HEK293 (cell line): ENCODE data around the gene ZSCAN10.

Experiments
- BCL11A ChIP-seq: fragments of 450-650 bp; formaldehyde crosslinking; IDR thresholded peaks from 2 replicates; pipeline ENCODE4 v1.5.1; 2016; ENCODE audit warnings: low read depth, missing biosample characterization, missing genetic modification characterization
- GLI2 ChIP-seq: fragments of 450-650 bp; formaldehyde crosslinking; IDR thresholded peaks from 2 replicates; pipeline ENCODE4; 2017; ENCODE audit warnings: missing biosample characterization, missing genetic modification characterization, low read depth, borderline replicate concordance
- KLF1 ChIP-seq: fragments of 450-650 bp; formaldehyde crosslinking; IDR thresholded peaks from 2 replicates; pipeline ENCODE4 v1.5.1; 2016; ENCODE audit warnings: missing biosample characterization, missing genetic modification characterization
- KLF16 ChIP-seq: fragments of 450-650 bp; formaldehyde crosslinking; IDR thresholded peaks from 2 replicates; pipeline ENCODE4 v1.5.1; 2017; ENCODE audit warnings: missing biosample characterization, missing genetic modification characterization
- MZF1 ChIP-seq: fragments of 450-650 bp; formaldehyde crosslinking; IDR thresholded peaks from 2 replicates; pipeline ENCODE4 v1.5.1; 2017; ENCODE audit warnings: missing biosample characterization, missing genetic modification characterization, borderline replicate concordance
- RBAK ChIP-seq: fragments of 450-650 bp; formaldehyde crosslinking; IDR thresholded peaks from 2 replicates; pipeline ENCODE4 v1.5.1; 2016; ENCODE audit warnings: missing biosample characterization, missing genetic modification characterization
- WT1 ChIP-seq: fragments of 450-650 bp; formaldehyde crosslinking; IDR thresholded peaks from 2 replicates; pipeline ENCODE4 v1.5.1; 2016; ENCODE audit warnings: missing biosample characterization, missing genetic modification characterization
- ZBTB20 ChIP-seq: fragments of 450-650 bp; formaldehyde crosslinking; IDR thresholded peaks from 2 replicates; pipeline ENCODE4 v1.5.1; 2016; ENCODE audit warnings: missing biosample characterization, missing genetic modification characterization
- ZEB2 ChIP-seq: fragments of 450-650 bp; formaldehyde crosslinking; IDR thresholded peaks from 2 replicates; pipeline ENCODE4 v1.5.1; 2016; ENCODE audit warnings: missing biosample characterization, missing genetic modification characterization
- ZNF112 ChIP-seq: fragments of 450-650 bp; formaldehyde crosslinking; IDR thresholded peaks from 2 replicates; pipeline ENCODE4 v1.5.0; 2017; ENCODE audit warnings: missing biosample characterization, missing genetic modification characterization
- ZNF155 ChIP-seq: fragments of 450-650 bp; formaldehyde crosslinking; IDR thresholded peaks from 2 replicates; pipeline ENCODE4 v1.5.1; 2016; ENCODE audit warnings: missing biosample characterization, missing genetic modification characterization
- ZNF2 ChIP-seq: fragments of 450-650 bp; formaldehyde crosslinking; IDR thresholded peaks from 2 replicates; pipeline ENCODE4 v1.5.1; 2016; ENCODE audit warnings: missing biosample characterization, missing genetic modification characterization
- ZNF211 ChIP-seq: fragments of 450-650 bp; formaldehyde crosslinking; IDR thresholded peaks from 2 replicates; pipeline ENCODE4 v1.5.1; 2016; ENCODE audit warnings: low read depth, missing biosample characterization, missing genetic modification characterization
- ZNF24 ChIP-seq: fragments of 450-650 bp; formaldehyde crosslinking; IDR thresholded peaks from 2 replicates; pipeline ENCODE4 v1.5.1; 2016; ENCODE audit warnings: missing biosample characterization, missing genetic modification characterization
- ZNF248 ChIP-seq: fragments of 450-650 bp; formaldehyde crosslinking; IDR thresholded peaks from 2 replicates; pipeline ENCODE4 v1.5.1; 2017; ENCODE audit warnings: missing biosample characterization, missing genetic modification characterization
- ZNF280D ChIP-seq: fragments of 450-650 bp; formaldehyde crosslinking; IDR thresholded peaks from 2 replicates; pipeline ENCODE4 v1.5.1; 2016; ENCODE audit warnings: missing biosample characterization, missing genetic modification characterization
- ZNF292 ChIP-seq: fragments of 450-650 bp; formaldehyde crosslinking; IDR thresholded peaks from 2 replicates; pipeline ENCODE4 v1.5.1; 2016; ENCODE audit warnings: low read depth, missing biosample characterization, missing genetic modification characterization, borderline replicate concordance
- ZNF362 ChIP-seq: fragments of 450-650 bp; formaldehyde crosslinking; IDR thresholded peaks from 2 replicates; pipeline ENCODE4 v1.5.1; 2016; ENCODE audit warnings: missing biosample characterization, missing genetic modification characterization
- ZNF426 ChIP-seq: fragments of 450-650 bp; formaldehyde crosslinking; IDR thresholded peaks from 2 replicates; pipeline ENCODE4 v1.5.1; 2017; ENCODE audit warnings: missing biosample characterization, missing genetic modification characterization, mild to moderate bottlenecking, inconsistent platforms, moderate library complexity
- ZNF560 ChIP-seq: fragments of 450-650 bp; formaldehyde crosslinking; IDR thresholded peaks from 2 replicates; pipeline ENCODE4 v1.5.1; 2017; ENCODE audit warnings: missing biosample characterization, missing genetic modification characterization, borderline replicate concordance
- ZNF626 ChIP-seq: fragments of 450-650 bp; sonication (Bioruptor Pico); formaldehyde crosslinking; IDR thresholded peaks from 2 replicates; pipeline ENCODE4 v1.5.1; 2018; ENCODE audit warnings: missing biosample characterization, missing genetic modification characterization, inconsistent platforms
- ZNF670 ChIP-seq: fragments of 450-650 bp; formaldehyde crosslinking; IDR thresholded peaks from 2 replicates; pipeline ENCODE4 v1.5.1; 2016; ENCODE audit warnings: missing biosample characterization, missing genetic modification characterization, low read depth
- ZNF707 ChIP-seq: fragments of 450-650 bp; formaldehyde crosslinking; IDR thresholded peaks from 2 replicates; pipeline ENCODE4 v1.5.1; 2016; ENCODE audit warnings: missing biosample characterization, missing genetic modification characterization
- ZSCAN18 ChIP-seq: fragments of 450-650 bp; formaldehyde crosslinking; IDR thresholded peaks from 2 replicates; pipeline ENCODE4 v1.5.1; 2016; ENCODE audit warnings: missing biosample characterization, missing genetic modification characterization
- ZSCAN5A ChIP-seq: fragments of 450-650 bp; formaldehyde crosslinking; IDR thresholded peaks from 2 replicates; pipeline ENCODE4 v1.5.1; 2016; ENCODE audit warnings: missing biosample characterization, missing genetic modification characterization
- TF ChIP-seq, protein P1 (sequence below): fragments of 450-650 bp; formaldehyde crosslinking; optimal IDR thresholded peaks from 2 replicates; pipeline ENCODE3; 2016; ENCODE audit warnings: missing biosample characterization, mild to moderate bottlenecking, missing genetic modification characterization
- TF ChIP-seq, protein P2 (sequence below): fragments of 450-650 bp; formaldehyde crosslinking; IDR thresholded peaks from 2 replicates; pipeline ENCODE4 v1.5.1; 2016; ENCODE audit warnings: missing biosample characterization, missing genetic modification characterization
- TF ChIP-seq, protein P3 (sequence below): fragments of 450-650 bp; formaldehyde crosslinking; IDR thresholded peaks from 2 replicates; pipeline ENCODE4 v1.5.1; 2016; ENCODE audit warnings: missing biosample characterization, missing genetic modification characterization, borderline replicate concordance

ZSCAN10 gene

DNA sequence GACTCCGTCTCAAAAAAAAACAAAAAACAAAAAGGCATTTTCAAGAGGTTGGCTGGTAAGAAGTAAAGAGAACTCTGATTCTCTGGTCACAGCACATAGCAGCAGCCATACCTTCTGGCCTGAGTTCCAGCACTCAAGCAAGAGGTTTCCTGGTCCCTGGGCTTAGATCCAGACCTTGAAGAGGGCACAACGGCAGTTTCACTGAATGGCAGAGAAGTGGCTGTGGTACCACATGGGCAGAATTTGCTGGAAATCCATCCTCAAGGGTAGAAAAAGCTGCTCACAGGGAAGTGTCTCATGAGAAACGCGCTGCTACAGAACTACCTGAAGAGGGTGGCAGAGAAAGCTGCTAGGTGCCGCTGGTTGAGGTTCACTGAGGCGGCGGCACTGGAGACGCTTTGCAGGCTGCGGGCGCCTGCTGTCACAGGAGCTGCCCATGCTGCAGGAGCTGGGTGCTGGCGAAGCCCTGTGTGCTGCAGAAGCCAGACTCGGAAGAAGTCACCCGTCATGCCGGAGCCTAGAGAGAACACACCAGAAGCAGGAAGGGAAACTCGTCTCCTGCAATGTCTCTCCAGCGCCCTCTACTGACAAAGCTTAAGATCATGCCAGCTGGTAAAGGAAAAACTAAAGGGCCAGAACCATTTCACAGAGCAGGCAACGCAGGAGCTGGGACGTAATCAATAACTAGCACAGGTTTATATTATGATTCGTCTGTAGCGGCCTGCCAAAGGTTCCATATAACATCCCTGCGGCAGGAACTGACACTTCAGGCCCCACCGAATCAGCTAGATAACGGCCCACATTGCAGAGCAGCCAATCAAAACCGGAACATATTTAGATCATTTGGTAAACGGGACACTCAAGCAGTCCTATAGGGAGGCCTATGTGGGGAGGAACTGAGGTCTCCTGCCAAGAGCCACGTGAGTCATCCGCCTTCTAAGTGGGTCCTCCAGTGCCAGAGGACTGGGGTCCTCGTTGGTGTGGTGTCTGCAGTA, 30.3 kb upstream of the ZSCAN10 start (continued):
- TF ChIP-seq RBAK (tag by site-specific recombination) (no peak), GLI2 (no peak), ZNF707 (tag by site-specific recombination) (no peak), ZNF280D (no peak), KLF16 (tag by site-specific recombination) (no peak), ZEB2 (tag by site-specific recombination) (0 out of 2 replicates have a peak, but pooled peaks have one; percentile 23), ZBTB20 (tag by site-specific recombination) (no peak), ZNF211 (tag by site-specific recombination) (no peak), ZNF24 (no peak), ZNF626 (tag by site-specific recombination) (no peak), ZNF426 (tag by site-specific recombination) (no peak), ZNF248 (tag by site-specific recombination) (no peak), ZNF362 (tag by site-specific recombination) (no peak), ZSCAN5A (no peak), KLF1 (tag by site-specific recombination) (no peak), WT1 (tag by site-specific recombination) (no peak), ZSCAN18 (no peak), ZNF560 (tag by site-specific recombination) (no peak), ZNF292 (tag by site-specific recombination) (no peak), ZNF670 (no peak), ZNF112 (no peak), ZNF155 (tag by site-specific recombination) (no peak), ZNF2 (tag by site-specific recombination) (peak; percentile 56; the same call in 1 of the 2 replicates), BCL11A (tag by site-specific recombination) (no peak), MZF1 (tag by site-specific recombination) (no peak)
- TF ChIP-seq, protein P1, sequence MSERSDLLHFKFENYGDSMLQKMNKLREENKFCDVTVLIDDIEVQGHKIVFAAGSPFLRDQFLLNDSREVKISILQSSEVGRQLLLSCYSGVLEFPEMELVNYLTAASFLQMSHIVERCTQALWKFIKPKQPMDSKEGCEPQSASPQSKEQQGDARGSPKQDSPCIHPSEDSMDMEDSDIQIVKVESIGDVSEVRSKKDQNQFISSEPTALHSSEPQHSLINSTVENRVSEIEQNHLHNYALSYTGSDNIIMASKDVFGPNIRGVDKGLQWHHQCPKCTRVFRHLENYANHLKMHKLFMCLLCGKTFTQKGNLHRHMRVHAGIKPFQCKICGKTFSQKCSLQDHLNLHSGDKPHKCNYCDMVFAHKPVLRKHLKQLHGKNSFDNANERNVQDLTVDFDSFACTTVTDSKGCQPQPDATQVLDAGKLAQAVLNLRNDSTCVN (tag by site-specific recombination) = peak; percentile 15
- TF ChIP-seq, protein P2, sequence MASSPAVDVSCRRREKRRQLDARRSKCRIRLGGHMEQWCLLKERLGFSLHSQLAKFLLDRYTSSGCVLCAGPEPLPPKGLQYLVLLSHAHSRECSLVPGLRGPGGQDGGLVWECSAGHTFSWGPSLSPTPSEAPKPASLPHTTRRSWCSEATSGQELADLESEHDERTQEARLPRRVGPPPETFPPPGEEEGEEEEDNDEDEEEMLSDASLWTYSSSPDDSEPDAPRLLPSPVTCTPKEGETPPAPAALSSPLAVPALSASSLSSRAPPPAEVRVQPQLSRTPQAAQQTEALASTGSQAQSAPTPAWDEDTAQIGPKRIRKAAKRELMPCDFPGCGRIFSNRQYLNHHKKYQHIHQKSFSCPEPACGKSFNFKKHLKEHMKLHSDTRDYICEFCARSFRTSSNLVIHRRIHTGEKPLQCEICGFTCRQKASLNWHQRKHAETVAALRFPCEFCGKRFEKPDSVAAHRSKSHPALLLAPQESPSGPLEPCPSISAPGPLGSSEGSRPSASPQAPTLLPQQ (tag by site-specific recombination) = peak; percentile 69; the same call in 1 of the 2 replicates
- TF ChIP-seq, protein P3, sequence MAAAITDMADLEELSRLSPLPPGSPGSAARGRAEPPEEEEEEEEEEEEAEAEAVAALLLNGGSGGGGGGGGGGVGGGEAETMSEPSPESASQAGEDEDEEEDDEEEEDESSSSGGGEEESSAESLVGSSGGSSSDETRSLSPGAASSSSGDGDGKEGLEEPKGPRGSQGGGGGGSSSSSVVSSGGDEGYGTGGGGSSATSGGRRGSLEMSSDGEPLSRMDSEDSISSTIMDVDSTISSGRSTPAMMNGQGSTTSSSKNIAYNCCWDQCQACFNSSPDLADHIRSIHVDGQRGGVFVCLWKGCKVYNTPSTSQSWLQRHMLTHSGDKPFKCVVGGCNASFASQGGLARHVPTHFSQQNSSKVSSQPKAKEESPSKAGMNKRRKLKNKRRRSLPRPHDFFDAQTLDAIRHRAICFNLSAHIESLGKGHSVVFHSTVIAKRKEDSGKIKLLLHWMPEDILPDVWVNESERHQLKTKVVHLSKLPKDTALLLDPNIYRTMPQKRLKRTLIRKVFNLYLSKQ (tag by site-specific recombination) = no peak
